ENCODE results near the gene CDHR1.
"Not testable (repeated sequence)": the region's sequence is repeated elsewhere in the genome, so short reads cannot be mapped to it uniquely, and the experiment has no call there.

GRCh38 chr10:84167289-84167653 lies 27.1 kb upstream of the CDHR1 start:
- TF ChIP-seq POLR2AphosphoS5 (IDR thresholded peaks at IDR 0.05; ENCODE audit: low read depth); CTCF (conservative IDR thresholded peaks at IDR 0.05; ENCODE audit: low read depth in 2 of 2); REST (IDR thresholded peaks at IDR 0.05; ENCODE audit: unreplicated experiment); EZH2 (IDR thresholded peaks at IDR 0.05; ENCODE audit: low read depth, unreplicated experiment); EZH2phosphoT487 (IDR thresholded peaks at IDR 0.05; ENCODE audit: unreplicated experiment); JUNB (IDR thresholded peaks at IDR 0.05; ENCODE audit: unreplicated experiment); ZNF462 (CRISPR knock-in tag; IDR thresholded peaks at IDR 0.05); CREB1 (CRISPR knock-in tag; IDR thresholded peaks at IDR 0.05; ENCODE audit: low read depth); ETS1 (IDR thresholded peaks at IDR 0.05); NANOG (IDR thresholded peaks at IDR 0.05; ENCODE audit: borderline replicate concordance): not testable (repeated sequence)

All from GM23338 (cell line).